ENCODE measurements around the gene HNRNPF. TPM values are rescaled to one million over a fixed set of nuclear protein-coding genes. Genes with fewer than 3 reads are reported as not detected.

The HNRNPF gene
- total and polyA plus RNA-seq, 2 of the 4 experiments (the other 2 are of a cell fraction), result 169 to 207 TPM

DNA sequence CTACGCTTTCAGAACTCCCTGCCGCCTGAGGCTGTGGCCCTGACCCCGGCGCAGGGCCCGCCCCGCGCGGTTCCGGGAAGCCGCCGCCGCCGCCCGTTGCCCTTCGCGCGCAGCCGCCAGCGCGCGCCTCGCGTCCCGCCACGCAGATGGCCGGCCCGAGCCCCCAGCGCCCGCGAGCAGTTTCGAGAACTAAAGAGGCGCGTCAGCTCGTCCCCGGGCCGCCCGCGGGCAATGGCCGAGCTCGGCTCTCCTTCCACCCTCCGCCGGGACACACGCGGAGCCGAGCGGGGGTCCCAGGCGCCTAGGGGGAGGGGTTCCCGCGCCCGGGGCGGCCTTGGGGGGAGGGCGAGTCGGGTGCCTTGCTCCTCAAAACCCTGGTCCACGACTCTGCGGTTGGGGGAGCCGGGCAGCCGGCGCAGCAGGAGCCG lies 1.8 kb downstream of the HNRNPF start (continued):
- no peak for TF ChIP-seq SMC3 (IDR thresholded peaks at IDR 0.05; ENCODE audit: low read depth, low read length)
- TF ChIP-seq BHLHE40 (IDR thresholded peaks at IDR 0.05; ENCODE audit: low read depth, low read length), result no peak
- TF ChIP-seq RAD21 (IDR thresholded peaks at IDR 0.05; ENCODE audit: low read length), result no peak
- TF ChIP-seq, protein P1, sequence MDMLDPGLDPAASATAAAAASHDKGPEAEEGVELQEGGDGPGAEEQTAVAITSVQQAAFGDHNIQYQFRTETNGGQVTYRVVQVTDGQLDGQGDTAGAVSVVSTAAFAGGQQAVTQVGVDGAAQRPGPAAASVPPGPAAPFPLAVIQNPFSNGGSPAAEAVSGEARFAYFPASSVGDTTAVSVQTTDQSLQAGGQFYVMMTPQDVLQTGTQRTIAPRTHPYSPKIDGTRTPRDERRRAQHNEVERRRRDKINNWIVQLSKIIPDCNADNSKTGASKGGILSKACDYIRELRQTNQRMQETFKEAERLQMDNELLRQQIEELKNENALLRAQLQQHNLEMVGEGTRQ (IDR thresholded peaks at IDR 0.05; ENCODE audit: low read depth, low read length), result no peak
- TF ChIP-seq RFX5 (IDR thresholded peaks at IDR 0.05; ENCODE audit: low read depth, low read length), result no peak
- TF ChIP-seq MAFK (IDR thresholded peaks at IDR 0.05; ENCODE audit: low read depth, low read length), result no peak

DNA sequence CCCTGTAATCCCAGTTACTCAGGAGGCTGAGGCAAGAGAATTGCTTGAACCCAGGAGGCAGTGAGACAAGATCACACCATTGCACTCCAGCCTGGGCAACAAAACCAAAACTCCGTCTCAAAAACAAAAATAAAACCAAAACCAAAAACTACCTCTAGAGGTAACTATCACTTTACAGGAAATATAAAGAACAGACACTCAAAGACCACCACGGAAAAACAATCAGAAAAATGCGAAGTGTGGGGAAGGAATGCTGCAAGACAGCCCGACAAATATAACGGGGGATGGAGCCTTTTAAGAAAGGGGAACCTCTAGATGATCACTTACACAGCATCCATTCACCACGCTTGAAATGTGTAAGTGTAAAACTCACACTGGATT lies 4.3 kb downstream of the HNRNPF start:
- POLR2A ChIA-PET (ENCODE audit: unreplicated experiment), result no interaction called here
- in situ Hi-C loops (cut with MboI; ENCODE audit: low sequenced_read_pairs), result loop anchor here (5.0 to 25.0 kb wide), 2 partner anchors 48 to 1583 kb away; partner anchors contain the start of gene DEPP1

More for the DNA sequence above, 4.3 kb downstream of the HNRNPF start:
- no peak overlapping the region for H3K14ac ChIP-seq (replicated peaks; ENCODE audit: low read depth, low read length)
- BruUV-seq (replicated peaks), result no TSS peak
- dilution Hi-C loops (cut with HindIII; ENCODE audit: low sequenced_read_pairs, unreplicated experiment) (no loop called here), intact Hi-C loops (cut with micrococcal nuclease) (loop anchor here (5.0 kb wide), 1 partner anchor 267 kb away; the partner anchor contains the start of gene CSGALNACT2)
- H3K4me3 ChIP-seq (ENCODE audit: insufficient read depth, low read depth, low read length), result no peak overlapping the region
- H2BK5ac ChIP-seq (ENCODE audit: low read depth, low read length, poor library complexity, severe bottlenecking), result no peak overlapping the region
- H3K9me3 ChIP-seq (ENCODE audit: control insufficient read depth, insufficient read depth, low read length), result no peaks in the 10 kb centered on the region
- H3K79me1 ChIP-seq (ENCODE audit: low read depth in 1 of 2, low read length in 2 of 2), result peaks cover 0 to 19% of the 10 kb centered on the region in 2 experiments; a peak in 2 of 4 replicates
- ATAC-seq (ENCODE audit: low read depth), result no peak
- H3K4ac ChIP-seq (ENCODE audit: low read depth, low read length), result no peak overlapping the region
- H4K91ac ChIP-seq (ENCODE audit: insufficient read depth, low read depth, low read length), result no peak overlapping the region
- H4K5ac ChIP-seq (ENCODE audit: low read depth, low read length), result no peak overlapping the region
- no peak overlapping the region for H2BK120ac ChIP-seq (ENCODE audit: low read depth, low read length)
- H3K23ac ChIP-seq (ENCODE audit: low read depth, low read length), result peak overlapping the region; percentile 76; the same call in 1 of the 2 replicates
- TF ChIP-seq MAZ (IDR thresholded peaks at IDR 0.05; ENCODE audit: borderline replicate concordance, low read depth, low read length) (no peak), CHD1 (IDR thresholded peaks at IDR 0.05; ENCODE audit: low read depth, low read length) (no peak), NFE2L2 (IDR thresholded peaks at IDR 0.05; ENCODE audit: low read depth, low read length) (no peak), MXI1 (IDR thresholded peaks at IDR 0.05; ENCODE audit: borderline replicate concordance, low read depth, low read length) (no peak), RFX5 (IDR thresholded peaks at IDR 0.05; ENCODE audit: low read depth, low read length) (no peak)
- TF ChIP-seq, protein P2, sequence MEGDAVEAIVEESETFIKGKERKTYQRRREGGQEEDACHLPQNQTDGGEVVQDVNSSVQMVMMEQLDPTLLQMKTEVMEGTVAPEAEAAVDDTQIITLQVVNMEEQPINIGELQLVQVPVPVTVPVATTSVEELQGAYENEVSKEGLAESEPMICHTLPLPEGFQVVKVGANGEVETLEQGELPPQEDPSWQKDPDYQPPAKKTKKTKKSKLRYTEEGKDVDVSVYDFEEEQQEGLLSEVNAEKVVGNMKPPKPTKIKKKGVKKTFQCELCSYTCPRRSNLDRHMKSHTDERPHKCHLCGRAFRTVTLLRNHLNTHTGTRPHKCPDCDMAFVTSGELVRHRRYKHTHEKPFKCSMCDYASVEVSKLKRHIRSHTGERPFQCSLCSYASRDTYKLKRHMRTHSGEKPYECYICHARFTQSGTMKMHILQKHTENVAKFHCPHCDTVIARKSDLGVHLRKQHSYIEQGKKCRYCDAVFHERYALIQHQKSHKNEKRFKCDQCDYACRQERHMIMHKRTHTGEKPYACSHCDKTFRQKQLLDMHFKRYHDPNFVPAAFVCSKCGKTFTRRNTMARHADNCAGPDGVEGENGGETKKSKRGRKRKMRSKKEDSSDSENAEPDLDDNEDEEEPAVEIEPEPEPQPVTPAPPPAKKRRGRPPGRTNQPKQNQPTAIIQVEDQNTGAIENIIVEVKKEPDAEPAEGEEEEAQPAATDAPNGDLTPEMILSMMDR (conservative IDR thresholded peaks at IDR 0.05; ENCODE audit: low read depth, low read length), result no peak
- TF ChIP-seq, protein P1 (IDR thresholded peaks at IDR 0.05; ENCODE audit: low read depth, low read length), result no peak
- peaks cover 6% of the 10 kb centered on the region for H3K4me1 ChIP-seq (ENCODE audit: control insufficient read depth, insufficient read depth, low read length)
- H2AK5ac ChIP-seq (ENCODE audit: low read depth, low read length), result no peak overlapping the region
- H3K9ac ChIP-seq (ENCODE audit: low read depth, low read length), result no peak overlapping the region
- no peak overlapping the region for H3K18ac ChIP-seq (ENCODE audit: low read depth, low read length)
- no peak overlapping the region for H4K8ac ChIP-seq (ENCODE audit: low read depth in 2 of 2, low read length in 2 of 2)
- H3K9me1 ChIP-seq (ENCODE audit: insufficient read depth, low read length), result no peaks in the 10 kb centered on the region; the same call in 1 of the 2 replicates
- 0 out of 2 replicates have a peak, but pooled peaks cover 2% of the 10 kb centered on the region for H3K36me3 ChIP-seq (ENCODE audit: control insufficient read depth, insufficient read depth, low read length)
- H2AK9ac ChIP-seq (replicated peaks; ENCODE audit: low read depth, low read length, poor library complexity), result no peak overlapping the region
- H3K56ac ChIP-seq (ENCODE audit: extremely low read depth, insufficient read depth, low read length), result no peak overlapping the region
- H2AFZ ChIP-seq (replicated peaks; ENCODE audit: low read length, poor library complexity), result no peak overlapping the region
- no CpG with 5 or more reads among the region's 6 CpGs for WGBS, 2 experiments (ENCODE audit: extremely low coverage in 2 of 2, insufficient read length in 1 of 2)
- H4K20me1 ChIP-seq (ENCODE audit: insufficient read depth, low read length), result peaks cover 87% of the 10 kb centered on the region
- CTCF ChIA-PET, result no interaction called here
- H3K27ac ChIP-seq (ENCODE audit: insufficient read depth, low read length), result no peak overlapping the region
- no peak overlapping the region for H2BK20ac ChIP-seq (ENCODE audit: low read depth, low read length)
- no peak overlapping the region for H2BK15ac ChIP-seq (ENCODE audit: low read depth, low read length)
- H3K27me3 ChIP-seq (ENCODE audit: control insufficient read depth, insufficient read depth, low read length), result no peaks in the 10 kb centered on the region
- no peak overlapping the region for H3K4me2 ChIP-seq (ENCODE audit: low read depth, low read length)
- no peak for DNase-seq
